ENCODE data around the gene LHFPL5.

LHFPL5 gene

DNA sequence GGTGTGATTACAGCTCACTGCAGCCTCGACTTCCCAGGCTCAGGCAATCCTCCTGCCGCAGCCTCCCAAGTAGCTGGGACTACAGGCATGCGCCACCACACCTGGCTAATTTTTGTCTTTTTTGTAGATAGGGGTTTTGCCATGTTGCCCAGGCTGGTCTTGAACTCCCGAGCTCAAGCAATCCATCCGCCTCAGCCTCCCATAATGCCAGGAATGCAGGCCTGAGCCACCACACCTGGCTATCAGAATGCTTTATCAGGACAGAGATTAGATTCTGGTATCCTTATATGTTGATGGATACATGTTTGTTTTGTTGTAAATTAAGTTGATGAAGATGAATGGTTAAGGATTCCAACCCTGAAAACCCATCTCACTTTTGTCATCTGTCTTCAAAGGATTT, 24.2 kb downstream of the LHFPL5 start:
- H3K36me3 ChIP-seq (ENCODE audit: insufficient read depth) = no peaks in the 10 kb centered on the region
- H3K79me2 ChIP-seq (ENCODE audit: insufficient read depth, low read depth) = no peaks in the 10 kb centered on the region
- H4K20me1 ChIP-seq (ENCODE audit: insufficient read depth) = no peaks in the 10 kb centered on the region

DNA sequence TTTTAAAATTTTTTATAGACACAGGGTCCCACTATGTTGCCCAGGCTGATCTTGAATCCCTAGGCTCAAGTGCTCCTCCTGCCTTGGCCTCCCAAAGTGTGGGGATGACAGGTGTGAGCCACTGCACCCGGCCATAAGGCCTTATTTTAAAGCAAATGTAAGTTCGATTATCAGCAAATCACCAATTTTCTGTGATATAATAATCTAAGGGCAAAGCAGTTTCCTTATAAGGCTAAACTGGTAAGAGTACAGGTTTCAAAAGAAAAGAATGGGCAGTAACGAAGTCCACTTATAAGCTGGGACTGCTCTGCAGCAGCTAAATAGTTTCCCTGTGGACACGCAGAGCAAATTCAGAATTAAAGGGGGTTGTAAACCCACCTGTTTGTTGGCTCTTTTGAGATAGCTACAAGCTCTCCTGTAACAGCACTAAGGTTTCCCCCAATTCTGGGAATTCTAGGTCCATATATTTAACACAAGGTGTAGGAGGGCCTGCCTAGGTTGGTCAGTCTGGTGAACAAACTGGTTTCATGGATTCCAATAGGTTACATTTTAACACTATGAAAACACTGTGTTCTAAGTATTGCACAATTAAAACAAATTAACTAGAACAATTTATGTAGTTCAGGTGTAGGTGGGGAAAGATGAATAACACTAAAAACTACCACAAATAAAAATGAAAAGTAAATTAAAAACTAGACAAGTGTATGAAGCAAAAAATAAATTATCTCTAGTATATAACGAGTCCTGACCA, 26.3 kb downstream of the LHFPL5 start:
- Histone ChIP-seq H3K9ac (no peak overlapping the region), H2AFZ (ENCODE audit: low read depth) (no peak overlapping the region), H3K79me2 (ENCODE audit: insufficient read depth, low read depth) (no peaks in the 10 kb centered on the region), H3K27ac (no peak overlapping the region), H3K36me3 (ENCODE audit: insufficient read depth) (no peaks in the 10 kb centered on the region), H3K4me2 (no peak overlapping the region), H4K20me1 (ENCODE audit: insufficient read depth) (no peaks in the 10 kb centered on the region), H3K27me3 (ENCODE audit: insufficient read depth, low read depth) (no peaks in the 10 kb centered on the region), H3K4me3 (IDR thresholded peaks at IDR 0.05; ENCODE audit: insufficient read depth, low read depth, low read length) (no peak overlapping the region), H3K4me1 (ENCODE audit: low read depth, poor library complexity, severe bottlenecking) (peaks cover 12% of the 10 kb centered on the region)
- TF ChIP-seq, protein P1, sequence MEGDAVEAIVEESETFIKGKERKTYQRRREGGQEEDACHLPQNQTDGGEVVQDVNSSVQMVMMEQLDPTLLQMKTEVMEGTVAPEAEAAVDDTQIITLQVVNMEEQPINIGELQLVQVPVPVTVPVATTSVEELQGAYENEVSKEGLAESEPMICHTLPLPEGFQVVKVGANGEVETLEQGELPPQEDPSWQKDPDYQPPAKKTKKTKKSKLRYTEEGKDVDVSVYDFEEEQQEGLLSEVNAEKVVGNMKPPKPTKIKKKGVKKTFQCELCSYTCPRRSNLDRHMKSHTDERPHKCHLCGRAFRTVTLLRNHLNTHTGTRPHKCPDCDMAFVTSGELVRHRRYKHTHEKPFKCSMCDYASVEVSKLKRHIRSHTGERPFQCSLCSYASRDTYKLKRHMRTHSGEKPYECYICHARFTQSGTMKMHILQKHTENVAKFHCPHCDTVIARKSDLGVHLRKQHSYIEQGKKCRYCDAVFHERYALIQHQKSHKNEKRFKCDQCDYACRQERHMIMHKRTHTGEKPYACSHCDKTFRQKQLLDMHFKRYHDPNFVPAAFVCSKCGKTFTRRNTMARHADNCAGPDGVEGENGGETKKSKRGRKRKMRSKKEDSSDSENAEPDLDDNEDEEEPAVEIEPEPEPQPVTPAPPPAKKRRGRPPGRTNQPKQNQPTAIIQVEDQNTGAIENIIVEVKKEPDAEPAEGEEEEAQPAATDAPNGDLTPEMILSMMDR (conservative IDR thresholded peaks at IDR 0.05; ENCODE audit: low read depth, low read length) = no peak

More for the DNA sequence above, 24.2 kb downstream of the LHFPL5 start:
- no peak overlapping the region for H3K27ac ChIP-seq
- H2AFZ ChIP-seq (ENCODE audit: low read depth) = no peak overlapping the region
- H3K4me1 ChIP-seq (ENCODE audit: low read depth, poor library complexity, severe bottlenecking) = no peaks in the 10 kb centered on the region
- no peaks in the 10 kb centered on the region for H3K27me3 ChIP-seq (ENCODE audit: insufficient read depth, low read depth)
- no peak overlapping the region for H3K4me3 ChIP-seq (IDR thresholded peaks at IDR 0.05; ENCODE audit: insufficient read depth, low read depth, low read length)
- H3K4me2 ChIP-seq = no peak overlapping the region
- H3K9ac ChIP-seq = no peak overlapping the region
- TF ChIP-seq, protein P1 (conservative IDR thresholded peaks at IDR 0.05; ENCODE audit: low read depth, low read length) = no peak

DNA sequence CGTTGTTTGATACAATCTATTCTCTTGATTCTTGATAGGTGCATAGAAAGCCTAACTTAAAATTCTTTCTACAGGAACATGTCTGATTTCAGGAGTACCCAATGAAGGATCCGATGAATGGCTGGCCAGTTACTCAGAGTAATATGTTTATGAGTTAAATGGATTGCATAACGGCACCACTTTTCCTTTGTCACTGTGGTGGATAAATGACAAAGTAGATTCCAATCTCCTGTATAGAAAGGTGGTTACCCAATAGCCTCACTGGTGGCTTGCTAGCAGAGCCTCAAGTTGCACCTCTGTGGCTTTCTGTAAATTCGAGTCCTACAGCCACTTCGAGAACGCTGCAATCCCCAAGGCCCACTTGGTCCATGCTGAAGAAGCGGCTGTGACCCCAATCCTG, 28.4 kb downstream of the LHFPL5 start:
- H3K36me3 ChIP-seq (ENCODE audit: insufficient read depth) = no peaks in the 10 kb centered on the region
- no peak overlapping the region for H3K4me2 ChIP-seq
- no peaks in the 10 kb centered on the region for H3K79me2 ChIP-seq (ENCODE audit: insufficient read depth, low read depth)
- H3K4me3 ChIP-seq (IDR thresholded peaks at IDR 0.05; ENCODE audit: insufficient read depth, low read depth, low read length) = no peak overlapping the region
- no peak overlapping the region for H3K27ac ChIP-seq
- TF ChIP-seq, protein P1 (conservative IDR thresholded peaks at IDR 0.05; ENCODE audit: low read depth, low read length) = no peak
- no peaks in the 10 kb centered on the region for H3K27me3 ChIP-seq (ENCODE audit: insufficient read depth, low read depth)
- H3K9ac ChIP-seq = no peak overlapping the region
- no peak overlapping the region for H2AFZ ChIP-seq (ENCODE audit: low read depth)
- H3K4me1 ChIP-seq (ENCODE audit: low read depth, poor library complexity, severe bottlenecking) = peaks cover 21% of the 10 kb centered on the region
- H4K20me1 ChIP-seq (ENCODE audit: insufficient read depth) = no peaks in the 10 kb centered on the region

DNA sequence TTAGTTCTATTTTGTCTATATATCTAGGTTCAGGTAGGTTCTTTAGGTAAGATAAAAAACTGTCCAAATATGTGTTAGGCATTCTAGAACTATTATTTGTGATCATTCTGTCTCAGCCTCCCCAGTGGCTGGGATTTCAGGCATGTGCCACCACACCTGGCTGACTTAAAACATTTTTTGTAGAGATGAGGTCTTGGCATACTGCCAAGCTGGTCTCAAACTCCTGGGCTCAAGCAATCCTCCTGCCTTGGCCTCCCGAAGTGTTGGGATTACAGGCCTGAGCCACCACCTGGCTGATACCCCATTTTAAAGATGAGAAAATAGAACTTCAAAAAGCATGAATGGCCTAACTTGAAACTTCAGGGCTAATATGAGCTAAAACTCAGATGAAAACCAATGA, 33.9 kb downstream of the LHFPL5 start:
- Histone ChIP-seq H3K9ac (no peak overlapping the region), H3K4me2 (no peak overlapping the region), H3K27me3 (ENCODE audit: insufficient read depth, low read depth) (no peaks in the 10 kb centered on the region), H3K79me2 (ENCODE audit: insufficient read depth, low read depth) (no peaks in the 10 kb centered on the region), H3K27ac (no peak overlapping the region), H4K20me1 (ENCODE audit: insufficient read depth) (no peaks in the 10 kb centered on the region), H3K4me1 (ENCODE audit: low read depth, poor library complexity, severe bottlenecking) (peaks cover 27% of the 10 kb centered on the region), H2AFZ (ENCODE audit: low read depth) (no peak overlapping the region), H3K4me3 (IDR thresholded peaks at IDR 0.05; ENCODE audit: insufficient read depth, low read depth, low read length) (no peak overlapping the region), H3K36me3 (ENCODE audit: insufficient read depth) (no peaks in the 10 kb centered on the region)
- TF ChIP-seq, protein P1 (conservative IDR thresholded peaks at IDR 0.05; ENCODE audit: low read depth, low read length) = no peak
